ENCODE results near the gene CCIN.

GRCh38 chr9:36173861-36174260, 4.7 kb downstream of the CCIN start:
- TF ChIP-seq CTCF (IDR thresholded peaks at IDR 0.05; ENCODE audit: insufficient read depth, low read length) (no peak), GABPA (IDR thresholded peaks at IDR 0.05; ENCODE audit: low read depth) (no peak), POLR2AphosphoS5 (IDR thresholded peaks at IDR 0.05; ENCODE audit: low read depth) (no peak), REST (IDR thresholded peaks at IDR 0.05; ENCODE audit: insufficient replicate concordance, low read depth) (no peak)

All from HL-60 (cell line).